IMR-90 (cell line): ENCODE results near the gene ATP13A2. TPM values are rescaled to one million over a fixed set of nuclear protein-coding genes. Genes with fewer than 3 reads are reported as not detected.
A peak's percentile ranks its signal among the peaks of the same experiment; 100 is the strongest.

Experiments used
- ATAC-seq: fragments of 200-7000 bp; cut with Tn5 transposase; 2 replicates; pipeline ENCODE4 v1.9.1; 2020; ENCODE audit warnings: low read depth, mild to moderate bottlenecking, moderate library complexity
- BruUV-seq: library from RNA; stranded (reverse); fragments of 400-500 nt; replicated peaks from 2 replicates; lab custom pipeline; 2021; lab: Mats Ljungman, UMichigan
- CTCF ChIA-PET: fragments of 300-600 bp; formaldehyde crosslinking; extraction: SDS; loops from one replicate; lab custom pipeline; 2021; ENCODE audit warnings: antibody characterized with exemption; lab: Yijun Ruan, JAX
- POLR2A ChIA-PET: fragments of 300-600 bp; sonication (Branson Sonifier 250); formaldehyde crosslinking; loops from one replicate; lab custom pipeline; 2022; ENCODE audit warnings: antibody characterized with exemption; ENCODE audit not compliant: unreplicated experiment; lab: Charles Lee
- DNase-seq: peaks from one replicate; pipeline ENCODE4 v3.0.0; 2013
- H2AFZ ChIP-seq: replicated peaks from 2 replicates; pipeline ENCODE3; 2013; ENCODE audit warnings: low read length, mild to moderate bottlenecking; ENCODE audit not compliant: poor library complexity
- H2AK5ac ChIP-seq: 2 replicates; pipeline ENCODE4 v1.6.1; 2013; ENCODE audit warnings: low read depth, low read length, inconsistent platforms
- H2AK9ac ChIP-seq: replicated peaks from 2 replicates; pipeline ENCODE3; 2013; ENCODE audit warnings: mild to moderate bottlenecking, low read depth, low read length, moderate library complexity; ENCODE audit not compliant: poor library complexity
- H2BK120ac ChIP-seq: 2 replicates; pipeline ENCODE4 v1.6.1; 2013; ENCODE audit warnings: low read depth, low read length, inconsistent platforms
- H2BK15ac ChIP-seq: 3 replicates; pipeline ENCODE4 v1.6.1; 2013; ENCODE audit warnings: low read depth, low read length, inconsistent platforms
- H2BK20ac ChIP-seq: 2 replicates; pipeline ENCODE4 v1.6.1; 2013; ENCODE audit warnings: low read depth, mild to moderate bottlenecking, inconsistent platforms, low read length, moderate library complexity
- H2BK5ac ChIP-seq: 2 replicates; pipeline ENCODE4 v1.6.1; 2013; ENCODE audit warnings: mild to moderate bottlenecking, low read depth, low read length, inconsistent platforms; ENCODE audit not compliant: poor library complexity, severe bottlenecking
- H3K14ac ChIP-seq: replicated peaks from 2 replicates; pipeline ENCODE4 v1.6.1; 2013; ENCODE audit warnings: low read depth, low read length, inconsistent platforms
- H3K18ac ChIP-seq: 2 replicates; pipeline ENCODE4 v1.6.1; 2013; ENCODE audit warnings: low read depth, low read length, control low read depth
- H3K23ac ChIP-seq: 2 replicates; pipeline ENCODE4 v1.6.1; 2013; ENCODE audit warnings: low read depth, low read length, inconsistent platforms
- H3K27ac ChIP-seq: 2 replicates; pipeline ENCODE4 v1.5.1; 2013; ENCODE audit warnings: mild to moderate bottlenecking, control low read depth, low read length; ENCODE audit not compliant: insufficient read depth
- H3K27me3 ChIP-seq: 2 replicates; pipeline ENCODE4 v1.6.1; 2013; ENCODE audit warnings: low read length; ENCODE audit not compliant: control insufficient read depth, insufficient read depth
- H3K36me3 ChIP-seq: 2 replicates; pipeline ENCODE4 v1.6.1; 2013; ENCODE audit warnings: low read length, mixed read lengths; ENCODE audit not compliant: control insufficient read depth, insufficient read depth
- H3K4ac ChIP-seq: 2 replicates; pipeline ENCODE4 v1.6.1; 2013; ENCODE audit warnings: low read depth, low read length, inconsistent platforms
- H3K4me1 ChIP-seq: 2 replicates; pipeline ENCODE4 v1.6.1; 2013; ENCODE audit warnings: low read length, mixed read lengths; ENCODE audit not compliant: control insufficient read depth, insufficient read depth
- H3K4me2 ChIP-seq: 2 replicates; pipeline ENCODE4 v1.6.1; 2013; ENCODE audit warnings: low read depth, mild to moderate bottlenecking, control low read depth, low read length, moderate library complexity
- H3K4me3 ChIP-seq: 2 replicates; pipeline ENCODE4 v1.5.1; 2013; ENCODE audit warnings: low read depth, mild to moderate bottlenecking, control low read depth, low read length, moderate library complexity; ENCODE audit not compliant: insufficient read depth
- H3K56ac ChIP-seq: 2 replicates; pipeline ENCODE4 v1.6.1; 2013; ENCODE audit warnings: low read length, inconsistent platforms; ENCODE audit not compliant: insufficient read depth; ENCODE audit errors: extremely low read depth
- H3K79me1 ChIP-seq, 2 experiments: 2 replicates each; pipeline ENCODE4 v1.6.1; 2013; ENCODE audit warnings: low read length in 2 of 2, inconsistent platforms in 1 of 2, low read depth in 1 of 2
- H3K9ac ChIP-seq: 2 replicates; pipeline ENCODE4 v1.6.1; 2013; ENCODE audit warnings: low read depth, low read length, control low read depth
- H3K9me1 ChIP-seq: 2 replicates; pipeline ENCODE4 v1.6.1; 2013; ENCODE audit warnings: low read length, inconsistent platforms; ENCODE audit not compliant: insufficient read depth
- H3K9me3 ChIP-seq: 2 replicates; pipeline ENCODE4 v1.6.1; 2013; ENCODE audit warnings: low read length; ENCODE audit not compliant: control insufficient read depth, insufficient read depth
- H4K20me1 ChIP-seq: 2 replicates; pipeline ENCODE4 v1.6.1; 2013; ENCODE audit warnings: low read length, inconsistent platforms; ENCODE audit not compliant: insufficient read depth
- H4K5ac ChIP-seq: 2 replicates; pipeline ENCODE4 v1.6.1; 2013; ENCODE audit warnings: mild to moderate bottlenecking, low read depth, low read length, control low read depth
- H4K8ac ChIP-seq, 2 experiments: 2 replicates each; pipeline ENCODE4 v1.6.1; 2013; ENCODE audit warnings: low read depth in 2 of 2, low read length in 2 of 2, control low read depth in 1 of 2, inconsistent platforms in 1 of 2
- H4K91ac ChIP-seq: 2 replicates; pipeline ENCODE4 v1.6.1; 2013; ENCODE audit warnings: low read depth, low read length, inconsistent platforms; ENCODE audit not compliant: insufficient read depth
- BHLHE40 ChIP-seq: fragments of 150-350 bp; IDR thresholded peaks from 2 replicates; pipeline ENCODE4 v1.6.1; 2016; ENCODE audit warnings: mild to moderate bottlenecking, low read depth, low read length
- CEBPB ChIP-seq: IDR thresholded peaks from 2 replicates; pipeline ENCODE4 v1.6.1; 2012; ENCODE audit warnings: low read depth, low read length, improper control_type of control experiment
- FOS ChIP-seq: fragments of 150-350 bp; IDR thresholded peaks from 2 replicates; pipeline ENCODE4 v1.6.1; 2016; ENCODE audit warnings: low read depth, low read length
- RFX5 ChIP-seq: IDR thresholded peaks from 2 replicates; pipeline ENCODE4 v1.8.0; 2012; ENCODE audit warnings: low read depth, mild to moderate bottlenecking, low read length, moderate library complexity
- USF2 ChIP-seq: fragments of 150-350 bp; IDR thresholded peaks from 2 replicates; pipeline ENCODE4 v1.6.1; 2017; ENCODE audit warnings: mild to moderate bottlenecking, antibody characterized with exemption, low read length, low read depth
- WGBS, 2 experiments: methylation state at CpG; one replicate each; pipeline versions ENCODE4 v1.1.5 to v1.1.7; 2013; ENCODE audit warnings: missing lambda C conversion rate in 2 of 2; ENCODE audit not compliant: insufficient read length in 1 of 2; ENCODE audit errors: extremely low coverage in 2 of 2; 5-methylcytosine and 5-hydroxymethylcytosine counted together
- dilution Hi-C: fragments of 300-500 bp; cut with HindIII; formaldehyde crosslinking; loops from one replicate; pipeline ENCODE4 v1.14.3; 2018; ENCODE audit warnings: low sequenced_read_pairs; ENCODE audit not compliant: unreplicated experiment
- in situ Hi-C: fragments of 300-500 bp; cut with MboI; formaldehyde crosslinking; loops from 3 replicates; pipeline ENCODE4 v1.14.3; 2019; ENCODE audit warnings: low sequenced_read_pairs, inconsistent platforms, mixed read lengths
- intact Hi-C: fragments of 100-400 bp; cut with micrococcal nuclease; formaldehyde crosslinking; loops from 2 replicates; pipeline ENCODE4 v1.10.0; 2022
- polyA plus RNA-seq, 3 experiments: library from polyadenylated mRNA; depleted of rRNA; stranded (reverse); fragments of >200 nt; gene quantifications; 2 replicates each; pipeline ENCODE4 v1.2.3, GENCODE V29; 2012; ENCODE audit warnings: low replicate concordance in 1 of 3
- total RNA-seq: library from RNA; depleted of rRNA; stranded (reverse); fragments of >200 nt; gene quantifications from 2 replicates; pipeline ENCODE4 v1.2.3, GENCODE V29; 2012

ATP13A2 gene
- total and polyA plus RNA-seq, 2 of the 4 experiments (the other 2 are of a cell fraction) = 5.7 to 18.9 TPM

- no peak overlapping the region for H3K18ac ChIP-seq
- no TSS peak for BruUV-seq
- no peak overlapping the region for H2AFZ ChIP-seq
- H4K91ac ChIP-seq = no peak overlapping the region
- H3K4me3 ChIP-seq = no peak overlapping the region
- no peaks in the 10 kb centered on the region for H3K9me1 ChIP-seq
- H3K36me3 ChIP-seq = peaks cover 29% of the 10 kb centered on the region
- no peak overlapping the region for H2BK120ac ChIP-seq
- no peaks in the 10 kb centered on the region for H3K27me3 ChIP-seq
- H3K27ac ChIP-seq = no peak overlapping the region
- DNase-seq (no peak), ATAC-seq (no peak)
- no peak overlapping the region for H4K5ac ChIP-seq
- no peak overlapping the region for H2BK5ac ChIP-seq
- no peak overlapping the region for H2BK15ac ChIP-seq
- intact Hi-C loops = no loop called here
- dilution Hi-C loops = no loop called here
- H4K20me1 ChIP-seq = no peaks in the 10 kb centered on the region; the same call in 1 of the 2 replicates
- in situ Hi-C loops = loop anchor here (25.0 kb wide), 1 partner anchor 427 kb away; the partner anchor contains the start of gene NBPF1
- no peak overlapping the region for H3K23ac ChIP-seq
- H3K4me2 ChIP-seq = no peak overlapping the region
- no peak overlapping the region for H3K14ac ChIP-seq
- H3K79me1 ChIP-seq = peaks cover 18 to 28% of the 10 kb centered on the region in 2 experiments
- H2BK20ac ChIP-seq = no peak overlapping the region
- WGBS, 2 experiments = no CpG with 5 or more reads among the region's 2 CpGs
- no peak overlapping the region for H3K9ac ChIP-seq
- no peaks in the 10 kb centered on the region for H3K9me3 ChIP-seq
- H3K56ac ChIP-seq = no peak overlapping the region
- no peak overlapping the region for H2AK9ac ChIP-seq
- CTCF ChIA-PET = no interaction called here
- TF ChIP-seq USF2 = no peak
- no peak for TF ChIP-seq BHLHE40
- TF ChIP-seq CEBPB = peak; percentile 56
- TF ChIP-seq RFX5 = no peak
- no peak for TF ChIP-seq FOS
- no peaks in the 10 kb centered on the region for H3K4me1 ChIP-seq
- H3K4ac ChIP-seq = no peak overlapping the region
- POLR2A ChIA-PET = no interaction called here
- no peak overlapping the region for H2AK5ac ChIP-seq
- no peak overlapping the region for H4K8ac ChIP-seq
These were observed 27.8 kb upstream of the ATP13A2 start for GRCh38 chr1:17039522-17039921.
